GM20000 (cell line): ENCODE results near the gene NFATC1.

Experiments
- DNase-seq: peaks from one replicate; pipeline ENCODE4 v3.0.0; 2012; ENCODE audit warnings: low spot score
- TF ChIP-seq, protein P1 (sequence below): IDR thresholded peaks from 2 replicates; pipeline ENCODE4 v1.5.1; 2012; ENCODE audit warnings: mild to moderate bottlenecking, control low read depth; ENCODE audit errors: extremely low read depth, missing control alignments

Gene NFATC1

DNA sequence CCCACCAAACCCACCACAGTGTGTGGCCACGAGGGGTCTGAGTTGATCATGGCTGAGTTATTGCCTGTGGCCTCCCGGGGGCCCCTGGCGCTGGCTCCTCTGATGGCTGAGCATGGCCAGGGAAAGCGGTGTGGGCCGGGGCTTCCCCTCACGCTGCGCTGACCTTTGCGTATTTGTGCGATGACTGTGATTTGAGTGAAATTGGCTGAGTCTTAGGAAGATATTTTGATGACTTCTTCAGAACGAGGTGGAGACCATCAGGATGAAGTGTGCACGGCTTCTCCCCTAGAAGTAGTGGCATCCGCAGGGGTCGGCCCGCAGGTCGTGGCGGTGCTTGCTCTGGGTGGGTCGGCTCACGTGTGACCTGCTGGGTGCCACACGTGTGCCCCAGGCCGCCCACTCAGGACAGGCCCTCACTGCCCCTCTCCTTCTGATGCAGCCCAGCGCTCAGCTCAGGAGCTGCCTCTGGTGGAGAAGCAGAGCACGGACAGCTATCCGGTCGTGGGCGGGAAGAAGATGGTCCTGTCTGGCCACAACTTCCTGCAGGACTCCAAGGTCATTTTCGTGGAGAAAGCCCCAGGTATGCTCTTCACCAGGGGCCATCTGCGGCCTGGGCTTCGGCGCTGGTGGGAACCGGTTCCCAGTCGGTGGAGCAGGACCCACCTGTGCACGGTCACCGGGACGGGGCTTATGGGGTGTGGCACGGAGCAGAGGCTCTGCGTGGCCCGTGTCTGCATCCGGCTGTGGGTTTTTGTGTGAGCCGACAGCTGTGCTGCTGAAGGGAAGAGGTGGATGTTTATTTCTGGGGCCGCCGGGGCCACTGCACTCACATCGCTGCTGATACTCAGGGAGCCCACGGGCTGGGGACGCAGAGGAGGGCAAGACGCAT lies 55.8 kb downstream of the NFATC1 start:
- no peak for DNase-seq
- TF ChIP-seq, protein P1, sequence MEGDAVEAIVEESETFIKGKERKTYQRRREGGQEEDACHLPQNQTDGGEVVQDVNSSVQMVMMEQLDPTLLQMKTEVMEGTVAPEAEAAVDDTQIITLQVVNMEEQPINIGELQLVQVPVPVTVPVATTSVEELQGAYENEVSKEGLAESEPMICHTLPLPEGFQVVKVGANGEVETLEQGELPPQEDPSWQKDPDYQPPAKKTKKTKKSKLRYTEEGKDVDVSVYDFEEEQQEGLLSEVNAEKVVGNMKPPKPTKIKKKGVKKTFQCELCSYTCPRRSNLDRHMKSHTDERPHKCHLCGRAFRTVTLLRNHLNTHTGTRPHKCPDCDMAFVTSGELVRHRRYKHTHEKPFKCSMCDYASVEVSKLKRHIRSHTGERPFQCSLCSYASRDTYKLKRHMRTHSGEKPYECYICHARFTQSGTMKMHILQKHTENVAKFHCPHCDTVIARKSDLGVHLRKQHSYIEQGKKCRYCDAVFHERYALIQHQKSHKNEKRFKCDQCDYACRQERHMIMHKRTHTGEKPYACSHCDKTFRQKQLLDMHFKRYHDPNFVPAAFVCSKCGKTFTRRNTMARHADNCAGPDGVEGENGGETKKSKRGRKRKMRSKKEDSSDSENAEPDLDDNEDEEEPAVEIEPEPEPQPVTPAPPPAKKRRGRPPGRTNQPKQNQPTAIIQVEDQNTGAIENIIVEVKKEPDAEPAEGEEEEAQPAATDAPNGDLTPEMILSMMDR: no peak

DNA sequence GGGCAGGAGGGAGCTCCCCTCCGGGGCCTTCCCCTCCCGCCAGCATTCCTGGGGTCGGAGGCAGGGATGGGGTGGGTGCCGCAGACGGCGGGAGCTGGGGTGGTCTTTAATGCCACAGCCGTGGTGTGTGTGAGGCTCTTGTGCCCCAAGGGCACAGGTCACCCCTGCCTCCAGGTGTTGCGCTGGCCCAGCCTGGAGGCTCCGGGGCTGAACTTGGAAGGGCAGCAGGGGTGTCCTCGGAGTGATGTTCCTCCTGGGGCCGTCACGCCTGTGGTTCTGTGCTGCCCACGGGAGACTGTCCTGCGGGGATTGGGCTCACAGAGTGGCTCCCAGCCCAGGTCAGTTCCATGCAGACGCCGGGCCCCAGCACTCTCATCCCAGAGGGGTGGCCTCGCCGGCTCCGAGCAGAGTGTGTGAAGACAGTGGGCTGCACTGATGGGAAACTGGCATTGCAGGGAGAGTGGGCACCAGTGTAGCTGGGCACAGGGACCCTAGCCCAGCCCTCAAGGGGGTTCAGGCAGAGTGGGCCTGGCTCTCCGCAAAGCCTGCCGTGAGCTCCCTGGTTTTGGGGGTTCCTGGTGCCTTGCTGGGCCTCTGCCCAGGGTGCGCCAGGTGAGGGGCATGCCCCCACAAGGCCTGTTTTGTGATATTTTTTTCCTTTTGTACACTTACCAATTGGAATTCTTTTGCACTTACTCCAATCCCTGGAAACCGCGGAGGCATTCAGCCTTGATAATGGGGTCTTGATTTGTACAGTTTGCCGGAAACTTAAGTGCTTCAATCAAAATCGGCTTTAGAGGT lies 56.7 kb downstream of the NFATC1 start:
- TF ChIP-seq, protein P1: no peak
- no peak for DNase-seq

DNA sequence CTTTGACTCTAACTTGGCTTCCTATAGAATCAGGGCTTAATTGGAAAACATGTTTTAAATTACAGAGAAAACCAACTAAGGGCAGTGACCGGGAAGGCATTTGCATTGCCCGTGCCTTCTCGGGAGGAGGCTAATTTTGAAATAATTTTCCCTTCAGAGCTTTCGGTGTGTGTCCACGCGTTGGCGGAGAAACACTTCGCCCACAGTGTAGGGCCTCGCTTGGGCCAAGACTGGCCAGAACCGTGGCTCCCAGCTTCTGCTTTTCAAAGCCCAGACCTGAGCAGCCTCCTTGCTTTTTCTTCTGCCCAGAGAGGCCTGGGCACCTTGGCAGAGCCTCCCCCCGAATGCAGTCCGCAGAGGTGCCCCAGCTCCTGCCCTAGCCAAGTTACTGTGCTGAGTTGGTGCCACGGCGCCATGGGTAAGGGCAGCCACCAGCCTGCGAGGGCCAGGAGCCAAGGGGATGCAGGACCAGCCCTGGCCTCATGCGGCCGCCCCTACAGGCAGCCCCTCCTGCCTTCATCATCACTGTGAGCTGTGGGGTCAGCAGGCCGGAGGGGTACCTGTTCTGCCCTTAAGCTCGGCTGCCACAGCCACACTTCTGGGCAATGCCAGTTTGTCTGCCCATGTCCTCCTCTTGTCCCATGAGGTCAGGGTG lies 57.4 kb downstream of the NFATC1 start:
- TF ChIP-seq, protein P1: no peak
- DNase-seq: no peak

DNA sequence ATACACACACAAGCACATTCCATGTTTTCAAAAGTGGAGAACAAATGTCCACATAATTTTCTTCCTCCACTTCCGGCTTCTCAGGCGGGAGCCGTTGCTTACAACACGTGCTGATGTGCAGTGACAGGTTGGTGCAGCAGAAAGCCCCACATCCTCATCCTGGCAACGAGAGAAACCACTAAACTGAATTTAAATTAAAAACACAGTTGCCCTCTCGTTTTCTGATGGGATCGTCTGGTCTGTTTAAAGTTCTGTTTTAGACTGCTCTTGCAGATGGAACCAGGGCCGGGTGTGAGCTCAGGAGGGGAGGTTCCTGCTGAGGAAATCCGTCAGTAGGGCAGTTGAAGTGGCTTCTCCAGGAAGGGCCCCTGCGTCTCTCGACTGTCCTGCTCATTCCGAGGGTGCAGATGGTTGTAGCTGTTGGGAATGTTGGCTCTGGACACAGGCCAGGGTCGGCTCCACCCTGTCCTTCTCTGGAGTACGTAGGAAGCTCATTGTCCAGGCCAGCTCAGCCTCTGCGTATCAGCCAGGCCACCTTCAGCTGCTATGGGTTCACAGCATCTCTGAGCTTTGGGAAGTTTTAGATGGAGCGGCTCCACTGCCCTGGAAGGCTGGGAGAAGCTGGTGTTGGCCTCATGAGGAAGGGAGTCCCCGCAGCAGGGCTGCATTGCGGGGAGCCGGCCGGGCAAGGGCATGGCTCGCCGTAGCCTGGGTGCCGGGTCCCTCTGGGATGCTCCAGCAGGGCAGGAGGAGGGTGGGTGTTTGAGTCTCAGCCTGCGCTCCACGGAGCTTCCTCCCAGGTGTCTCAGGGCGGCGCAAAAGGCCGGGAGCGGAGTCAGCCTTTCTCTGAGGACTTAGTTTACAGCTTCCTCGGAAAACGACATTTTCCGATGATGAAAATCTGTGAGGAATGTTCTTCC lies 58.3 kb downstream of the NFATC1 start:
- TF ChIP-seq, protein P1: no peak

DNA sequence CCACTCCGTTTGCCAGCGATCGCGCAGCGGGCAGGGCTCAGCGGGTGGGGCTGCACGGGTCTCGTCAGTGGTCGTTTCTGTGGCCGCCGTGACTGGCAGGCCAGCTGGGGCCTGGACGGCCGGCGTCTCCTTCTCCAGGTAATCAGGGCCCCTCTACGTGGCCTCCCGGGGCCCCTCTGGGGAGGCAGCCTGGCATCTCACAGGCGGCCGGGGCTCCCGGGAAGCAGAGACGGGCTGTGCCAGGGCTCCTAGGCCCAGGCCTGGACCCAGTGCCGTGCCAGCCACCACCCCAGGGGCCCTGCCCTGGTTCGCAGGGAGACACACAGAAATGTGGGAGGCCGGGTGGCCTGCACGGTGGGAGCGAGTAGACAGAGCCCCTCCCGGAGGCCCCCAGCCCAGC lies 59.5 kb downstream of the NFATC1 start:
- TF ChIP-seq, protein P1: no peak
- no peak for DNase-seq

More for the DNA sequence above, 58.3 kb downstream of the NFATC1 start:
- DNase-seq: no peak

DNA sequence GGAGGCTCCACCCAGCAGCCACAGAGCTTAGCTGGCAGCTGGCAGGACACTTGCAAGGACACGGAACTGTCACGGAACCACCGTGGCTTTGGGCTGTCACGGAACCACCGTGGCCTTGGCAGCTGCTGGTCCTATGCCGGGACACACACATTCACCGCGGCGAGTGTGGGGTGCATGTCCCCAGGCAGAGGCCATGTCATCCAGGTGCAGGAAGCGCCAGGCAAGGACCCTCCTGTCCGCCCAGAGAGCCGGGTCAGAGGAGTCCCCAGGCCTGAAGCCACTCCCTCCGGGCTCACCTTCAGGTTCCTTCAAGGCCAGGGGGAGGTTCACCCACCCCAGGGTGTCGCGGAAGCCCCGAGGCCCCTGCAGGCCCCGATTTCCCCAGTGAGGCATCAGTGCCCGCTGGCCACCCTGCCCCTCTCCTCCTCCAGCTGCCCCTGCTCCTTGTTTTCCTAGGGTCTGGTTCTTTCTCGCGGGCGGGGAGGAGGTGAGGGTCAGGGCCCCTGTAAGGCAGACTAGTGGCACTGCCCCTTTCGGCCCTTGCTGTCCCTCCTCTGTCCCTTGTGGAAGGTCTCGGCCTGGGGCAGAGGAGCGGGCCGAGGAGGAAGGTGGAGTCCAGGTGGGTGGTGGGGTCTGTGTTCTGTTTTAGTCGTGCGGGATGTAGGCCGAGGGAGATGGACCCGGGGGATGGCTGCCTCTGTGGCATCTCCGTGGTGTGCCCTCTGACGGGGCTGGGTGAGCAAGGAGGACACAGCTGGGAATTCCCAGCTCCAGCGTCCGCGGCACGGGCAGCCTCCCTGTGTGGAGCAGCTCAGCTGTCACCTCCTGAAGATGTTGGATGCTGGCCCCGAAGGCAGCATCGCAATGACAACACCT lies 60.6 kb downstream of the NFATC1 start:
- TF ChIP-seq, protein P1: no peak
- DNase-seq: no peak
